SH-SY5Y (cell line): ENCODE measurements around the gene CERS5.

Experiments used
- GATA2 ChIP-seq: IDR thresholded peaks from 2 replicates; pipeline ENCODE4 v1.6.1; 2011; ENCODE audit warnings: mild to moderate bottlenecking, low read depth, low read length
- GATA3 ChIP-seq: IDR thresholded peaks from 2 replicates; pipeline ENCODE4 v1.6.1; 2011; ENCODE audit warnings: low read depth, mild to moderate bottlenecking, low read length, moderate library complexity

- no peak for TF ChIP-seq GATA2
- no peak for TF ChIP-seq GATA3
Observed at GRCh38 chr12:50147281-50147680, 19.9 kb downstream of the CERS5 start.
